PFSK-1 (cell line): ENCODE results near the gene TBC1D16.

Source experiments
- FOXP2 ChIP-seq: optimal IDR thresholded peaks from 2 replicates; pipeline ENCODE3; 2011; ENCODE audit warnings: borderline replicate concordance, control low read depth, inconsistent platforms; ENCODE audit not compliant: insufficient read depth; ENCODE audit errors: extremely low read length, extremely low read depth
- POLR2AphosphoS5 ChIP-seq: IDR thresholded peaks from 2 replicates; pipeline ENCODE4 v1.6.1; 2012; ENCODE audit warnings: low read depth, mild to moderate bottlenecking, control low read depth, low read length, moderate library complexity
- REST ChIP-seq, 2 experiments: IDR thresholded peaks; 2 replicates each; pipeline versions ENCODE4 v1.6.1 to v1.8.0; 2011 to 2012; ENCODE audit warnings: low read depth in 2 of 2, low read length in 2 of 2, control low read depth in 1 of 2, inconsistent platforms in 1 of 2, mild to moderate bottlenecking in 1 of 2, moderate library complexity in 1 of 2; ENCODE audit not compliant: insufficient read depth in 1 of 2
- SIN3A ChIP-seq: IDR thresholded peaks from 2 replicates; pipeline ENCODE4 v1.6.1; 2012; ENCODE audit warnings: mild to moderate bottlenecking, low read length, moderate library complexity, borderline replicate concordance; ENCODE audit not compliant: insufficient read depth
- TAF1 ChIP-seq: IDR thresholded peaks from 2 replicates; pipeline ENCODE4 v1.6.1; 2012; ENCODE audit warnings: low read length, control low read depth, borderline replicate concordance; ENCODE audit not compliant: insufficient read depth

Gene TBC1D16

GRCh38 chr17:79890706-79891105, 145.0 kb downstream of the TBC1D16 start:
- TF ChIP-seq SIN3A (no peak), POLR2AphosphoS5 (no peak), TAF1 (no peak), REST (IDR thresholded peaks at IDR 0.05; ENCODE audit: insufficient read depth in 1 of 2, low read depth in 2 of 2, low read length in 2 of 2) (no peak), FOXP2 (no peak)

GRCh38 chr17:79888811-79889634, 146.6 kb downstream of the TBC1D16 start:
- TF ChIP-seq SIN3A (no peak), REST (IDR thresholded peaks at IDR 0.05; ENCODE audit: insufficient read depth in 1 of 2, low read depth in 2 of 2, low read length in 2 of 2) (no peak), TAF1 (no peak), FOXP2 (no peak), POLR2AphosphoS5 (no peak)

- TF ChIP-seq REST (IDR thresholded peaks at IDR 0.05; ENCODE audit: insufficient read depth in 1 of 2, low read depth in 2 of 2, low read length in 2 of 2) (no peak), TAF1 (no peak), FOXP2 (no peak), SIN3A (no peak), POLR2AphosphoS5 (no peak)
Observed at GRCh38 chr17:79888009-79888540, 147.6 kb downstream of the TBC1D16 start.

GRCh38 chr17:79887451-79887991, 148.2 kb downstream of the TBC1D16 start:
- TF ChIP-seq REST (IDR thresholded peaks at IDR 0.05; ENCODE audit: insufficient read depth in 1 of 2, low read depth in 2 of 2, low read length in 2 of 2) (no peak), POLR2AphosphoS5 (no peak), TAF1 (no peak), FOXP2 (no peak), SIN3A (no peak)
